A549 (cell line): ENCODE results near the gene SOX5. TPM values are rescaled to one million over a fixed set of nuclear protein-coding genes. Genes with fewer than 3 reads are reported as not detected.

ENCODE experiments used
- ATAC-seq, 2 experiments: fragments of 200-7000 bp in 1 of 2; fragments of >200 bp in 1 of 2; cut with Nextera tagmentation in 1 of 2; cut with Tn5 transposase in 1 of 2; 3 replicates each; pipeline versions ENCODE4 v1.8.0 to v1.9.1; 2018 to 2020; ENCODE audit warnings: mild to moderate bottlenecking in 1 of 2, moderate library complexity in 1 of 2
- CTCF ChIA-PET: fragments of 300-600 bp; sonication (Branson Sonifier 250); formaldehyde crosslinking; extraction: SDS; loops from one replicate; lab custom pipeline; 2021; ENCODE audit warnings: antibody characterized with exemption, inconsistent platforms; lab: Yijun Ruan, JAX
- POLR2A ChIA-PET: fragments of 350-600 bp; formaldehyde crosslinking; extraction: SDS; loops from one replicate; lab custom pipeline; 2021; ENCODE audit warnings: antibody characterized with exemption, inconsistent platforms; lab: Yijun Ruan, JAX
- DNase-seq, 2 experiments: peaks; one replicate each; pipeline versions ENCODE4 v3.0.0 to v3.0.0-alpha.2; 2011 to 2016; ENCODE audit warnings: low read depth in 1 of 2, low spot score in 1 of 2
- FAIRE-seq: peaks from 2 replicates; lab custom pipeline; 2011; peaks lifted over from hg19 to GRCh38; lab: Jason Lieb, UNC
- H3K27ac ChIP-seq, 2 experiments: fragments of >200 bp; sonication (Bioruptor Twin); formaldehyde crosslinking; 3 replicates each; pipeline ENCODE4 v1.5.1; 2016 to 2017
- H3K4me1 ChIP-seq: fragments of >200 bp; sonication (Bioruptor Twin); formaldehyde crosslinking; 3 replicates; pipeline ENCODE4 v1.6.1; 2016
- H3K4me2 ChIP-seq: fragments of >200 bp; sonication (Bioruptor Twin); formaldehyde crosslinking; 3 replicates; pipeline ENCODE4 v1.6.1; 2016
- H3K4me3 ChIP-seq: fragments of >200 bp; sonication (Bioruptor Twin); formaldehyde crosslinking; 3 replicates; pipeline ENCODE4 v1.5.1; 2016
- H3K9me3 ChIP-seq: fragments of >200 bp; sonication (Bioruptor Twin); formaldehyde crosslinking; 3 replicates; pipeline ENCODE4 v1.6.1; 2016
- BHLHE40 ChIP-seq: IDR thresholded peaks from 2 replicates; pipeline ENCODE4 v1.6.1; 2012; ENCODE audit warnings: low read depth, low read length, inconsistent platforms
- EHF ChIP-seq: fragments of 250-450 bp; sonication (Bioruptor Pico); IDR thresholded peaks from 2 replicates; pipeline ENCODE4 v1.5.0; 2020; ENCODE audit warnings: mild to moderate bottlenecking
- FOSL2 ChIP-seq, 2 experiments: fragments of 450-650 bp in 1 of 2; fragments of >200 bp in 1 of 2; sonication (Bioruptor Twin) in 1 of 2; formaldehyde crosslinking; IDR thresholded peaks; 2 replicates each; pipeline versions ENCODE4 v1.5.0 to v1.6.1; 2016 to 2020; ENCODE audit warnings: mild to moderate bottlenecking in 1 of 2, moderate library complexity in 1 of 2
- HOXB5 ChIP-seq: fragments of 250-450 bp; sonication (Bioruptor Pico); IDR thresholded peaks from 2 replicates; pipeline ENCODE4 v1.5.0; 2020; ENCODE audit warnings: mild to moderate bottlenecking, moderate library complexity
- NPAS2 ChIP-seq: fragments of 250-450 bp; sonication (Bioruptor Pico); IDR thresholded peaks from 2 replicates; pipeline ENCODE4 v1.8.0; 2022; ENCODE audit warnings: mild to moderate bottlenecking, moderate library complexity, borderline replicate concordance
- PHF8 ChIP-seq: fragments of 200-600 bp; sonication (generic); IDR thresholded peaks from 2 replicates; pipeline ENCODE4 v1.6.1; 2016; ENCODE audit warnings: low read depth, mild to moderate bottlenecking, antibody characterized with exemption, moderate library complexity, borderline replicate concordance
- POLR2AphosphoS2 ChIP-seq: conservative IDR thresholded peaks from 2 replicates; pipeline ENCODE4 v1.6.1; 2012; ENCODE audit warnings: low read length, improper control_type of control experiment, inconsistent platforms
- RARB ChIP-seq: fragments of 250-450 bp; sonication (Bioruptor Pico); IDR thresholded peaks from 2 replicates; pipeline ENCODE4 v1.8.0; 2021; ENCODE audit warnings: mild to moderate bottlenecking, moderate library complexity
- TFCP2L1 ChIP-seq: fragments of 250-450 bp; sonication (Bioruptor Pico); IDR thresholded peaks from 2 replicates; pipeline ENCODE4 v1.5.0; 2021; ENCODE audit warnings: mild to moderate bottlenecking
- ZNF302 ChIP-seq: fragments of 250-450 bp; sonication (Bioruptor Pico); IDR thresholded peaks from 2 replicates; pipeline ENCODE4 v1.9.0; 2021; ENCODE audit warnings: inconsistent platforms, mild to moderate bottlenecking, moderate library complexity
- WGBS: methylation state at CpG from one replicate; pipeline ENCODE4 v1.1.6; 2017; ENCODE audit errors: missing lambda C conversion rate; 5-methylcytosine and 5-hydroxymethylcytosine counted together
- polyA plus RNA-seq, 4 experiments: library from polyadenylated mRNA; depleted of rRNA in 3 of 4; stranded (reverse); fragments of >200 nt; fragmentation: RNase III in 1 of 4; extraction: RNeasy Plus Mini Kit Qiagen cat#74134 plus additional on column Dnase treatment in 1 of 4; gene quantifications; 2 replicates in 3 of 4; 3 replicates in 1 of 4; pipeline ENCODE4 v1.2.3, GENCODE V29; 2011 to 2017
- TF ChIP-seq, protein P1 (sequence below): fragments of 200-600 bp; sonication (generic); IDR thresholded peaks from 2 replicates; pipeline ENCODE4 v1.6.1; 2016; ENCODE audit warnings: antibody characterized with exemption, mild to moderate bottlenecking, moderate library complexity
- TF ChIP-seq, protein P2 (sequence below): fragments of 450-650 bp; IDR thresholded peaks from 2 replicates; pipeline ENCODE4 v1.6.1; 2014; ENCODE audit warnings: antibody characterized with exemption
- TF ChIP-seq, protein P3 (sequence below): fragments of >200 bp; sonication (Bioruptor Twin); formaldehyde crosslinking; IDR thresholded peaks from 3 replicates; pipeline ENCODE4 v1.5.1; 2016
- TF ChIP-seq, protein P4 (sequence below): IDR thresholded peaks from 2 replicates; pipeline ENCODE4 v1.6.1; 2012

The SOX5 gene
- polyA plus RNA-seq, 2 of the 4 experiments (the other 2 are of a cell fraction), result not detected

DNA sequence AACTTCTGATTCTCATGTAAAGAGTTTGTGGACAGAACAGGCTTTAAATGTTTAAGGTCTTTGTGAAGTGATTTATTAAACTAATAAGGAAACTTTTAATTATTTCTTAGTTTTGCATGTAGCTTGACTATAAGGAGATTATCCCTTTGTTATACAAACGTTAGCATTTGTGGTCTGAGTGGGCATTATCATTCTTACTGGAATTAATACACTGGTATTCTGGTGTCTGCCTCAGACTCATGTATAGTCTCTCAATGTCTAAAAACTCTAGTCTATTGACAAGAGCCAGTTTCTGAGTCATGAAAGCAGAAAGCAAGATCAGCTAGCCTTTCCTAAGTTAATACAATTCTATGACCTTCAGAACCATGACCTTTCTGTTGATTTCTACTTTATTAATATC, 51.3 kb downstream of the SOX5 start (continued):
- TF ChIP-seq, protein P1, sequence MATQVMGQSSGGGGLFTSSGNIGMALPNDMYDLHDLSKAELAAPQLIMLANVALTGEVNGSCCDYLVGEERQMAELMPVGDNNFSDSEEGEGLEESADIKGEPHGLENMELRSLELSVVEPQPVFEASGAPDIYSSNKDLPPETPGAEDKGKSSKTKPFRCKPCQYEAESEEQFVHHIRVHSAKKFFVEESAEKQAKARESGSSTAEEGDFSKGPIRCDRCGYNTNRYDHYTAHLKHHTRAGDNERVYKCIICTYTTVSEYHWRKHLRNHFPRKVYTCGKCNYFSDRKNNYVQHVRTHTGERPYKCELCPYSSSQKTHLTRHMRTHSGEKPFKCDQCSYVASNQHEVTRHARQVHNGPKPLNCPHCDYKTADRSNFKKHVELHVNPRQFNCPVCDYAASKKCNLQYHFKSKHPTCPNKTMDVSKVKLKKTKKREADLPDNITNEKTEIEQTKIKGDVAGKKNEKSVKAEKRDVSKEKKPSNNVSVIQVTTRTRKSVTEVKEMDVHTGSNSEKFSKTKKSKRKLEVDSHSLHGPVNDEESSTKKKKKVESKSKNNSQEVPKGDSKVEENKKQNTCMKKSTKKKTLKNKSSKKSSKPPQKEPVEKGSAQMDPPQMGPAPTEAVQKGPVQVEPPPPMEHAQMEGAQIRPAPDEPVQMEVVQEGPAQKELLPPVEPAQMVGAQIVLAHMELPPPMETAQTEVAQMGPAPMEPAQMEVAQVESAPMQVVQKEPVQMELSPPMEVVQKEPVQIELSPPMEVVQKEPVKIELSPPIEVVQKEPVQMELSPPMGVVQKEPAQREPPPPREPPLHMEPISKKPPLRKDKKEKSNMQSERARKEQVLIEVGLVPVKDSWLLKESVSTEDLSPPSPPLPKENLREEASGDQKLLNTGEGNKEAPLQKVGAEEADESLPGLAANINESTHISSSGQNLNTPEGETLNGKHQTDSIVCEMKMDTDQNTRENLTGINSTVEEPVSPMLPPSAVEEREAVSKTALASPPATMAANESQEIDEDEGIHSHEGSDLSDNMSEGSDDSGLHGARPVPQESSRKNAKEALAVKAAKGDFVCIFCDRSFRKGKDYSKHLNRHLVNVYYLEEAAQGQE, result no peak

DNA sequence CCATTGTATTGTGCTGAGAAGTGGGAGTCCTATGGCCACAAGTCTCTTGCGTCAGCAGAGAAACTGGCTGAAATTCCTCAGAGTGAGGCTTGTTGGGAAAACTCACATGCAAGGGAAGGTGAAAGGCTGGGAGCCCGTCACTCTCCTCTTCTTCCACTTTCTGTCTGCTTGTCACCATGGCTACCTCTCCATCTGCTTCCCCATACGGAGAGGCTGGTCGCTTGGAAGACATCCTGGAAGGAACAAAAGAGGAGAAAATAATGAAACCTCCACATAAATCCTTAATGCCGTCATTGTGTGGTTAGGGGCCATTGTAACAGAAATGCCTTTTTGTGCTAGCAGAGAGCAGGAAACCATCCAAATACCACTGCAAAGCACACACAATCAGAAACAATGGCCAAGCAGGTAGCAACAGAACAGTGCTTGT, 53.7 kb downstream of the SOX5 start:
- TF ChIP-seq RARB (CRISPR knock-in tag), result no peak
- no peak for TF ChIP-seq EHF
- TF ChIP-seq, protein P2, sequence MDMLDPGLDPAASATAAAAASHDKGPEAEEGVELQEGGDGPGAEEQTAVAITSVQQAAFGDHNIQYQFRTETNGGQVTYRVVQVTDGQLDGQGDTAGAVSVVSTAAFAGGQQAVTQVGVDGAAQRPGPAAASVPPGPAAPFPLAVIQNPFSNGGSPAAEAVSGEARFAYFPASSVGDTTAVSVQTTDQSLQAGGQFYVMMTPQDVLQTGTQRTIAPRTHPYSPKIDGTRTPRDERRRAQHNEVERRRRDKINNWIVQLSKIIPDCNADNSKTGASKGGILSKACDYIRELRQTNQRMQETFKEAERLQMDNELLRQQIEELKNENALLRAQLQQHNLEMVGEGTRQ, result no peak
- TF ChIP-seq, protein P3, sequence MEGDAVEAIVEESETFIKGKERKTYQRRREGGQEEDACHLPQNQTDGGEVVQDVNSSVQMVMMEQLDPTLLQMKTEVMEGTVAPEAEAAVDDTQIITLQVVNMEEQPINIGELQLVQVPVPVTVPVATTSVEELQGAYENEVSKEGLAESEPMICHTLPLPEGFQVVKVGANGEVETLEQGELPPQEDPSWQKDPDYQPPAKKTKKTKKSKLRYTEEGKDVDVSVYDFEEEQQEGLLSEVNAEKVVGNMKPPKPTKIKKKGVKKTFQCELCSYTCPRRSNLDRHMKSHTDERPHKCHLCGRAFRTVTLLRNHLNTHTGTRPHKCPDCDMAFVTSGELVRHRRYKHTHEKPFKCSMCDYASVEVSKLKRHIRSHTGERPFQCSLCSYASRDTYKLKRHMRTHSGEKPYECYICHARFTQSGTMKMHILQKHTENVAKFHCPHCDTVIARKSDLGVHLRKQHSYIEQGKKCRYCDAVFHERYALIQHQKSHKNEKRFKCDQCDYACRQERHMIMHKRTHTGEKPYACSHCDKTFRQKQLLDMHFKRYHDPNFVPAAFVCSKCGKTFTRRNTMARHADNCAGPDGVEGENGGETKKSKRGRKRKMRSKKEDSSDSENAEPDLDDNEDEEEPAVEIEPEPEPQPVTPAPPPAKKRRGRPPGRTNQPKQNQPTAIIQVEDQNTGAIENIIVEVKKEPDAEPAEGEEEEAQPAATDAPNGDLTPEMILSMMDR, result no peak
- H3K27ac ChIP-seq, result no peak overlapping the region
- FAIRE-seq, result no peak
- no peak for DNase-seq
- no peaks in the 10 kb centered on the region for H3K9me3 ChIP-seq
- CTCF ChIA-PET, result no interaction called here
- 18% methylated on average over 5 of the region's 5 CpGs for WGBS
- no peak overlapping the region for H3K4me2 ChIP-seq
- no peak for ATAC-seq
- H3K4me1 ChIP-seq, result no peaks in the 10 kb centered on the region
- POLR2A ChIA-PET, result no interaction called here
- H3K4me3 ChIP-seq, result no peak overlapping the region

DNA sequence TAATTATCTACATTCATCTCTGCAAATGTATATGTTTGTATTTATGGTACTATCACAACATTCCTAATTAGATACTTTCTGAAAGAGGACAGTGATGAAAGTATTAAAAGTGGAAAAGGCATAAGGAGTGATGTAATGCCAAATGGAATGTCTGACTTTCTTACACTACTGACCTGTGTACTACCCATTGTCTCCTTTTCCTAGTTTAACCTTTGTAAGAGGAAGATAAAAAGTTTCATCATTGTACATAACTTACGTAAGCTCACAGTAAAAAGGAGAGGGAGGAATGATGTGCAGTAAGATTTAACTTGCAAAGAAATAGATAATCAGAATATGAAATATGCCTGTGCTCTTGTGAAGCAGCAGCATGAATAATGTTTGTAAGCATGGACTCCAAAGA, 55.9 kb downstream of the SOX5 start:
- no peak for ATAC-seq
- Histone ChIP-seq H3K27ac (no peak overlapping the region), H3K4me1 (no peaks in the 10 kb centered on the region), H3K9me3 (no peaks in the 10 kb centered on the region), H3K4me3 (no peak overlapping the region), H3K4me2 (no peak overlapping the region)
- ChIA-PET POLR2A (no interaction called here), CTCF (no interaction called here)
- no peak for FAIRE-seq
- TF ChIP-seq FOSL2 (IDR thresholded peaks at IDR 0.05) (no peak), FOSL2 (CRISPR knock-in tag; IDR thresholded peaks at IDR 0.05) (no peak), HOXB5 (no peak), NPAS2 (CRISPR knock-in tag) (no peak), BHLHE40 (no peak), POLR2AphosphoS2 (no peak), TFCP2L1 (CRISPR knock-in tag) (no peak), ZNF302 (CRISPR knock-in tag) (no peak), PHF8 (no peak)
- TF ChIP-seq, protein P4, sequence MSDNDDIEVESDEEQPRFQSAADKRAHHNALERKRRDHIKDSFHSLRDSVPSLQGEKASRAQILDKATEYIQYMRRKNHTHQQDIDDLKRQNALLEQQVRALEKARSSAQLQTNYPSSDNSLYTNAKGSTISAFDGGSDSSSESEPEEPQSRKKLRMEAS, result no peak
- TF ChIP-seq, protein P2, result no peak
- DNase-seq, result no peak
- 19% methylated on average over 1 of the region's 1 CpG for WGBS
